Ishikawa (cell line): ENCODE measurements around the gene TMPRSS6.

Experiments used
- CEBPB ChIP-seq: IDR thresholded peaks from 2 replicates; pipeline ENCODE4 v1.6.1; 2012
- EGR1 ChIP-seq: IDR thresholded peaks from 2 replicates; pipeline ENCODE4 v1.6.1; 2012
- TF ChIP-seq, protein P1 (sequence below): IDR thresholded peaks from 2 replicates; pipeline ENCODE4 v1.6.1; 2012; ENCODE audit warnings: low read depth, mild to moderate bottlenecking

DNA sequence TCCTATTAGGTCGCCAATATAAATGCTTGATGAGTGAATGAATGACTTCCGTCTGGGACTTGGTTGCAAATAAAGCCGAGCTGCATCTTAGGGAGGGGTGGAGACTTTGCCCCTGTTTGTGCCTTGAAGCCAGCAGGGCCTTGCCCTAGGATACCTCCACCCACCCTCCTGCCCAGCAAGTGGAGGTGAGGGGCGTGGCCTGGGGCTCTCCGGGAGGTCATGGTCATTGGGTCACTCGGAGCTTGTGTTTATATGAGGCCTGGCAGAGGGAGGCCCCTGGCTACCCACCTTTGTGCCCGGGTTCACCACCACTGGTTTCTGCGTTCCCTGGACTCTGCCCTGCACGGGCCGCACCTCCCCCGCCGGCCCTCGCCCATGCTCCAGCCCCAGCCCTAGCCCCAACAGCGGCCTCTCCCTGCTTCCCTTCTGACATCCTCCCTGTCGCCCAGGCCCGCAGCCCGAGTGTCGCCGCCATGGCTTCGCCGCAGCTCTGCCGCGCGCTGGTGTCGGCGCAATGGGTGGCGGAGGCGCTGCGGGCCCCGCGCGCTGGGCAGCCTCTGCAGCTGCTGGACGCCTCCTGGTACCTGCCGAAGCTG is 85.7 kb downstream of the TMPRSS6 start:
- TF ChIP-seq CEBPB (no peak), EGR1 (no peak)
- TF ChIP-seq, protein P1, sequence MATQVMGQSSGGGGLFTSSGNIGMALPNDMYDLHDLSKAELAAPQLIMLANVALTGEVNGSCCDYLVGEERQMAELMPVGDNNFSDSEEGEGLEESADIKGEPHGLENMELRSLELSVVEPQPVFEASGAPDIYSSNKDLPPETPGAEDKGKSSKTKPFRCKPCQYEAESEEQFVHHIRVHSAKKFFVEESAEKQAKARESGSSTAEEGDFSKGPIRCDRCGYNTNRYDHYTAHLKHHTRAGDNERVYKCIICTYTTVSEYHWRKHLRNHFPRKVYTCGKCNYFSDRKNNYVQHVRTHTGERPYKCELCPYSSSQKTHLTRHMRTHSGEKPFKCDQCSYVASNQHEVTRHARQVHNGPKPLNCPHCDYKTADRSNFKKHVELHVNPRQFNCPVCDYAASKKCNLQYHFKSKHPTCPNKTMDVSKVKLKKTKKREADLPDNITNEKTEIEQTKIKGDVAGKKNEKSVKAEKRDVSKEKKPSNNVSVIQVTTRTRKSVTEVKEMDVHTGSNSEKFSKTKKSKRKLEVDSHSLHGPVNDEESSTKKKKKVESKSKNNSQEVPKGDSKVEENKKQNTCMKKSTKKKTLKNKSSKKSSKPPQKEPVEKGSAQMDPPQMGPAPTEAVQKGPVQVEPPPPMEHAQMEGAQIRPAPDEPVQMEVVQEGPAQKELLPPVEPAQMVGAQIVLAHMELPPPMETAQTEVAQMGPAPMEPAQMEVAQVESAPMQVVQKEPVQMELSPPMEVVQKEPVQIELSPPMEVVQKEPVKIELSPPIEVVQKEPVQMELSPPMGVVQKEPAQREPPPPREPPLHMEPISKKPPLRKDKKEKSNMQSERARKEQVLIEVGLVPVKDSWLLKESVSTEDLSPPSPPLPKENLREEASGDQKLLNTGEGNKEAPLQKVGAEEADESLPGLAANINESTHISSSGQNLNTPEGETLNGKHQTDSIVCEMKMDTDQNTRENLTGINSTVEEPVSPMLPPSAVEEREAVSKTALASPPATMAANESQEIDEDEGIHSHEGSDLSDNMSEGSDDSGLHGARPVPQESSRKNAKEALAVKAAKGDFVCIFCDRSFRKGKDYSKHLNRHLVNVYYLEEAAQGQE: no peak
